Coronary artery (tissue), 2 donors: ENCODE measurements around the gene TNS3.
"Not testable (repeated sequence)": the region's sequence is repeated elsewhere in the genome, so short reads cannot be mapped to it uniquely, and the experiment has no call there.

ENCODE experiments used
- DNase-seq: peaks from one replicate; pipeline ENCODE4 v3.0.0-alpha.2; 2017; ENCODE audit warnings: low spot score
- H3K27ac ChIP-seq, 2 donors: fragments of 200-600 bp; sonication (generic); one replicate each; pipeline ENCODE4 v1.5.1; 2016 to 2019
- H3K4me3 ChIP-seq: fragments of 200-600 bp; sonication (generic); 2 replicates; pipeline ENCODE4 v1.5.1; 2016; ENCODE audit warnings: mild to moderate bottlenecking, moderate library complexity
- CTCF ChIP-seq: fragments of 200-600 bp; sonication (generic); IDR thresholded peaks from one replicate; pipeline ENCODE4 v1.5.1; 2019; ENCODE audit warnings: antibody characterized with exemption

Gene TNS3

GRCh38 chr7:47446871-47447466 is 134.9 kb downstream of the TNS3 start:
- peak overlapping the region in 1 of 2 donors; percentile 16 for H3K27ac ChIP-seq
- DNase-seq: no peak
- TF ChIP-seq CTCF: no peak
- no peak overlapping the region for H3K4me3 ChIP-seq

GRCh38 chr7:47444376-47445098 is 137.4 kb downstream of the TNS3 start:
- no peak for TF ChIP-seq CTCF
- DNase-seq: peak; percentile 55
- no peak overlapping the region for H3K4me3 ChIP-seq
- H3K27ac ChIP-seq: peak overlapping the region in 1 of 2 donors; percentile 35

GRCh38 chr7:47443049-47443448 is 138.9 kb downstream of the TNS3 start:
- no peak overlapping the region for H3K4me3 ChIP-seq
- no peak overlapping the region for H3K27ac ChIP-seq
- peak; percentile 62 for DNase-seq
- TF ChIP-seq CTCF: no peak

- no peak for TF ChIP-seq CTCF
- Histone ChIP-seq H3K27ac (no peak overlapping the region), H3K4me3 (no peak overlapping the region)
- DNase-seq: no peak
These were observed 139.4 kb downstream of the TNS3 start for GRCh38 chr7:47442605-47442865.

GRCh38 chr7:47441796-47442604 is 139.9 kb downstream of the TNS3 start:
- no peak for TF ChIP-seq CTCF
- Histone ChIP-seq H3K27ac (peak overlapping the region in 1 of 2 donors; percentile 33), H3K4me3 (no peak overlapping the region)
- peak; percentile 47 for DNase-seq

DNA sequence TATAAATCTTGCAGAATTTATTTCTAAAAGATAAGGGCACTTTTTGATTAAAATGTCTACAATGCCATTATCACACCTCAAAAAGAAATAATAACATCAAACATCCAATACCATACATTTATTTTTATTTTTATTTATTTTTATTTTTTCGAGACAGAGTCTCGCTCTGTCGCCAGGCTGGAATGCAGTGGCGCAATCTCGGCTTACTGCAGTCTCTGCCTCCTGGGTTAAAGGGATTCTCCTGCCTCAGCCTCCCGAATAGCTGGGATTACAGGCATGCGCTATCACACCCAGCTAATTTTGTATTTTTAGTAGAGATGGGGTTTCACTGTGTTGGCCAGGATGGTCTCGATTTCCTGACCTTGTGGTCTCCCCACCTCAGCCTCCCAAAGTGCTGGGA is 140.9 kb downstream of the TNS3 start:
- not testable (repeated sequence) for H3K27ac ChIP-seq, DNase-seq, H3K4me3 ChIP-seq

DNA sequence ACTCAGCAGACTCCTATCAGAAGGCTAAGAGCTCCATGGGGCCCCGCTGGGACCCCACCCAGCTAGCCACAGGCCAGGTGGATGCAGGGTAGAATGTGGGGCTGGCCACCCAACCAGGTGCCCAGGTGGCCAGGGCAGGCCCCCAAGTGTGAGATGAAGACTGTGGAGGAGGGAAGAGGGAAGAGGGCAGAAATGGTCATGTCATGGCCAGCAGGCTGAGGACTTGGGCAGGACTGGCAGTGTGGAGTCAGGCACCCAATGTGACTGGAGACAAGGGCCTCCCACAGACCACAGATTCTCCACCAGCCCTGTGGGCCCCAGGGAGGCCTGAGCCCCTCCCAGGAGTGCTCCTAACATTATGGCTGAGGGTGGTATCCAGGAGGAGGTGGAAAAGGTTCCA is 141.6 kb downstream of the TNS3 start:
- peak; percentile 62 for DNase-seq
- no peak overlapping the region for H3K4me3 ChIP-seq
- TF ChIP-seq CTCF: no peak
- H3K27ac ChIP-seq: peak overlapping the region in 1 of 2 donors; percentile 22
